ENCODE measurements around the gene CEP76. TPM values are rescaled to one million over a fixed set of nuclear protein-coding genes. Genes with fewer than 3 reads are reported as not detected.

Gene CEP76
- total RNA-seq, 1 experiment from 2014 or later, result 18.6 TPM

DNA sequence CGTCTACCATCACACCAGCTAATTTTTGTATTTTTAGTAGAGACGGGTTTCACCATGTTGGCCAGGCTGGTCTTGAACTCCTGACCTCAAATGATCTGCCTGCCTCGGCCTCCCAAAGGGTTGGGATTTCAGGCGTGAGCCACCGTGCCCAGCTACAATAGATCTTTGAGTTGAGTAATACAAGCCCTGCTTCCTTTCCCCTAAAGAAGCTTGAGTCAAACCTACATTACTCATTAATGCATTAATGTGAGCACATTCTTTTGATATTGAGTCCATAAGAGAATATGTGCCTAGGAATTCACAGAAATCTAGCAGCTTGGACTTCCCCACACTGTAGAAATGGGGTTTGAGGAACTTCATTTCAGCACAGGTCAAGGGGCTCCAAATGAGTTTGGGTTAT is 39.9 kb upstream of the CEP76 start:
- Histone ChIP-seq H3K79me1 (ENCODE audit: insufficient read depth, low read depth, low read length, poor library complexity, severe bottlenecking) (no peaks in the 10 kb centered on the region), H4K91ac (ENCODE audit: insufficient read length, low read depth, low read length) (no peak overlapping the region), H3K9ac (ENCODE audit: extremely low read depth, insufficient read length, low read length) (no peak overlapping the region), H2BK20ac (ENCODE audit: low read depth, low read length, poor library complexity, severe bottlenecking) (no peak overlapping the region), H3K79me2 (ENCODE audit: insufficient read depth, low read length) (no peaks in the 10 kb centered on the region), H3K9me3 (ENCODE audit: control insufficient read depth, low read depth, low read length) (no peaks in the 10 kb centered on the region), H3K18ac (ENCODE audit: insufficient read length, low read depth, low read length) (no peak overlapping the region), H3K4ac (ENCODE audit: low read depth, low read length) (no peak overlapping the region), H3K27ac (ENCODE audit: insufficient read length, low read depth, low read length) (no peak overlapping the region), H4K5ac (ENCODE audit: insufficient read length, low read depth, low read length) (no peak overlapping the region), H3K23me2 (ENCODE audit: insufficient read length, low read depth, low read length, poor library complexity, severe bottlenecking) (no peaks in the 10 kb centered on the region), H2BK120ac (ENCODE audit: low read depth, low read length, poor library complexity, severe bottlenecking) (no peak overlapping the region), H4K20me1 (ENCODE audit: control insufficient read depth, insufficient read depth, insufficient read length) (no peaks in the 10 kb centered on the region), H2AK5ac (ENCODE audit: insufficient read length, low read length) (no peak overlapping the region), H2AFZ (ENCODE audit: low read length) (no peak overlapping the region), H2BK12ac (ENCODE audit: insufficient read length, low read depth, low read length) (no peak overlapping the region), H2BK5ac (ENCODE audit: insufficient read length, low read length) (no peak overlapping the region), H2BK15ac (ENCODE audit: low read depth, low read length) (no peak overlapping the region), H3K14ac (ENCODE audit: insufficient read depth, low read length) (no peak overlapping the region), H3K23ac (ENCODE audit: insufficient read length, low read depth, low read length) (no peak overlapping the region), H4K8ac (replicated peaks; ENCODE audit: insufficient read length, low read depth, low read length) (no peak overlapping the region), H3K27me3 (ENCODE audit: insufficient read depth, low read length) (no peaks in the 10 kb centered on the region), H3K4me2 (ENCODE audit: insufficient read depth, insufficient read length, low read length) (no peak overlapping the region), H3K56ac (ENCODE audit: insufficient read length, low read depth, low read length) (no peak overlapping the region), H3T11ph (ENCODE audit: low read length) (no peak overlapping the region), H3K4me1 (ENCODE audit: insufficient read depth, low read length) (no peaks in the 10 kb centered on the region)
- WGBS (ENCODE audit: extremely low coverage, insufficient read length, low lambda C conversion rate), result no CpG with 5 or more reads among the region's 5 CpGs
- H3K4me3 Mint-ChIP-seq, result no peak overlapping the region
- no peak for DNase-seq
- no peak overlapping the region for H3K27ac Mint-ChIP-seq
- H3K9me3 Mint-ChIP-seq, result peaks cover 0 to 2% of the 10 kb centered on the region in 2 experiments; a peak in 1 of 5 replicates
- H3K27me3 Mint-ChIP-seq (ENCODE audit: low read depth), result no peaks in the 10 kb centered on the region; the same call in 1 of the 2 replicates
- H3K36me3 Mint-ChIP-seq (ENCODE audit: insufficient read depth in 1 of 3, low read depth in 3 of 3), result no peaks in the 10 kb centered on the region
- TF ChIP-seq, protein P1, sequence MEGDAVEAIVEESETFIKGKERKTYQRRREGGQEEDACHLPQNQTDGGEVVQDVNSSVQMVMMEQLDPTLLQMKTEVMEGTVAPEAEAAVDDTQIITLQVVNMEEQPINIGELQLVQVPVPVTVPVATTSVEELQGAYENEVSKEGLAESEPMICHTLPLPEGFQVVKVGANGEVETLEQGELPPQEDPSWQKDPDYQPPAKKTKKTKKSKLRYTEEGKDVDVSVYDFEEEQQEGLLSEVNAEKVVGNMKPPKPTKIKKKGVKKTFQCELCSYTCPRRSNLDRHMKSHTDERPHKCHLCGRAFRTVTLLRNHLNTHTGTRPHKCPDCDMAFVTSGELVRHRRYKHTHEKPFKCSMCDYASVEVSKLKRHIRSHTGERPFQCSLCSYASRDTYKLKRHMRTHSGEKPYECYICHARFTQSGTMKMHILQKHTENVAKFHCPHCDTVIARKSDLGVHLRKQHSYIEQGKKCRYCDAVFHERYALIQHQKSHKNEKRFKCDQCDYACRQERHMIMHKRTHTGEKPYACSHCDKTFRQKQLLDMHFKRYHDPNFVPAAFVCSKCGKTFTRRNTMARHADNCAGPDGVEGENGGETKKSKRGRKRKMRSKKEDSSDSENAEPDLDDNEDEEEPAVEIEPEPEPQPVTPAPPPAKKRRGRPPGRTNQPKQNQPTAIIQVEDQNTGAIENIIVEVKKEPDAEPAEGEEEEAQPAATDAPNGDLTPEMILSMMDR (conservative IDR thresholded peaks at IDR 0.05), result no peak
- peaks cover 0 to 4% of the 10 kb centered on the region in 2 experiments; a peak in 2 of 4 replicates for H3K4me1 Mint-ChIP-seq

All from H9 (cell line).